HG03039 (cell line): Measurements from ENCODE around the gene EPS8.
"Not testable (repeated sequence)": the region's sequence is repeated elsewhere in the genome, so short reads cannot be mapped to it uniquely, and the experiment has no call there.

Experiments used
- ATAC-seq: cut with Tn5 transposase; IDR thresholded peaks from one replicate; pipeline ENCODE4 v1.9.1; 2021; ENCODE audit warnings: mild to moderate bottlenecking, moderate library complexity; ENCODE audit not compliant: unreplicated experiment

The EPS8 gene

DNA sequence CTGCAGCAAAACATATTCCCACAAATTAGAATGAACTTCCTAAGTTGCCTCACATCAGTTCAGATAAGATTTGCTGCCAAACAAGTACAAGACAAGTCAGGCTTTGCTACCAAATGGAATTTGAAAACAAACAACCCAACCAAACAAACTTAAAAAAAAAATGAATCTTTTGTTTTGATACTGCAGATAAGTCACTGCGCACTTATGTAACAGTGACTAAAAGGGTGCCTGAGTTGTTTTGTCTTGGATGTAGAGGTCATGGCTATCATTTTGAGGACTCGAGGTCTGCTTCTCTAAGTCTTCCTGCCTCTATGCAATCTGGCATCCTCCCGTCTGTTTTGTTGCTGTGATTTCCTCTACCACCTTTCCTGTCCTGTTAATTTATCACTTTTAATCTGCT, 11.1 kb upstream of the EPS8 start:
- no peak for ATAC-seq

DNA sequence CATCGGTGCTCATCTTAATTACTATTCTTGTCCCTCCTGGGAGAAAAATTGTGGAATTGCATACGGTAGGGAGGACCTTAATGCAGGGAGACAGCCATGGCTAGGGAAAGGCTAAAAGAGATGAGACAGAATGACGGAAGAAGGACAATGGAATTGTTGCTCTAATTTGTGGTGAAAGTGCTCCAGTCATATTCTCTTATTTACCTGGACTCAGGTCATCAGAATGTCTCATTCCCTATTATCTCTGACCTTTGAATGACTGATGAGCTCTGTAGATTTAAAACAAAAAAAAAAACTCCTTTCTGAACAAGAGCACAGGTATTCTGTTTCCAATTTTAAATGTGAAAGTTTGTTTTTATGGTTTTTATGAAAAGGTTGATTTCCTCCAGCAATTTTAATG, 8.6 kb upstream of the EPS8 start:
- no peak for ATAC-seq

DNA sequence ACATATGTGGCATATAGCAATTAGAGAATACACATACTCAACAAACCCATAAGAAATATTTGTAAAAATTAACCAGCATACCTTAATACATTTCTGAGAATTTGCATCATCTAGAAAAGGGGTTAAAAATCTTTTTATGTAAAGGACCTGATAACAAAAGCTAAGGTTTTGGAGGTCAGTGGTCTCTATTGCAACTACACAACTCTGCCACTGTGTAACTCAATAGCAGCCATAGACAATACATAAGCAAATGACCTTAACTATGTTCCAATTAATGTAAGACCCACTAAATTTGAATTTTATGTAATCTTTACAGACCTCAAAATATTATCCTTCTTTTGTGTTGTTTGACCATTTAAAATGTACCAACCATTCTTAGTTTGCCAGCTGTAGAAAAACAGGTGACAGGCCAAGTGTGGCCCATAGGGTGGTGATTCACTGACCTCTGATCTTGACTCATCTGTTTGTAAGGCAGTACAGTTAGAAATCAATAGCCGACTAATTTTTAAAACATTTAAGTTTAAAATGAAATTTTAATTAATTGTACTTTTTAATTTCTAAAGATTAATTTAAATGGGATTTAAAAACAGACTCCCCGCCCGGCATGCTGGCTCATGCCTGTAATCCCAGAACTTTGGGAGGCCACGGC, 7.4 kb upstream of the EPS8 start:
- ATAC-seq, result no peak

DNA sequence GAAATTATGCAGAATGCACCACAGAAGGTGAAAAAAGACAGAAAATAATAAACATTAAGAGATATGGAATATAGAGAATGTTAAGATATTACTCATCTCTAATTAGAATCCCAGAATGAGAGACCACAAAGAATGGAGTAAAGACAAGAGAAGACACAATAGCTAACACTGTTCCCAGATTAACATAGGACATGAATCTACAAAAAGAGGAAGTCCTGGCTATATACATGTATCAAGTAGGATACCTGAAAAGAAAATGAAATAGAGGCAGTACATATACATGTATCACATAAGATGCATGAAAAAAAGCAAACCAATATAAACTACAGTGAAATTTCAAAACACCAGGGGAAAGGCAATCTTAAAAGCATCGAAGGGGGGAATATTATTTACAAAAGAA, 5.6 kb upstream of the EPS8 start:
- no peak for ATAC-seq

DNA sequence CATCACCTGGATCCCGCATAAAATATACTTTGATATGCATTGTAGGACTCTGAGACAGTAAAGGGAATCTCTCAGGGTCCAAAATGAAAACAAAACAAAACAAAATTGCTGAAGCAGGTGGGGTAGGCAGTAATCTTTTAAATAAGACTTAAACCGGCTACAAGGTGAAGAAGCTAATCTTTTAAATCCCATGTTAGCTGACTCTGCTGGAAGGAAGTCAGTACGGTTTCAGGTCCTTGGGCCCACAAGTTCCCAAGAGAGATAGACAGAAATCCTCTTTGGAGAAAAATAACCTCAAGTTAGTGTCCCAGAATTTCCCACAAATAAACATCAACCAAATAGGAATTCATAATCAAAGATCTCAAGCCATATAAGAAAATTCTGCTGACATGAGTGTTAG, 5.0 kb upstream of the EPS8 start:
- ATAC-seq, result no peak

DNA sequence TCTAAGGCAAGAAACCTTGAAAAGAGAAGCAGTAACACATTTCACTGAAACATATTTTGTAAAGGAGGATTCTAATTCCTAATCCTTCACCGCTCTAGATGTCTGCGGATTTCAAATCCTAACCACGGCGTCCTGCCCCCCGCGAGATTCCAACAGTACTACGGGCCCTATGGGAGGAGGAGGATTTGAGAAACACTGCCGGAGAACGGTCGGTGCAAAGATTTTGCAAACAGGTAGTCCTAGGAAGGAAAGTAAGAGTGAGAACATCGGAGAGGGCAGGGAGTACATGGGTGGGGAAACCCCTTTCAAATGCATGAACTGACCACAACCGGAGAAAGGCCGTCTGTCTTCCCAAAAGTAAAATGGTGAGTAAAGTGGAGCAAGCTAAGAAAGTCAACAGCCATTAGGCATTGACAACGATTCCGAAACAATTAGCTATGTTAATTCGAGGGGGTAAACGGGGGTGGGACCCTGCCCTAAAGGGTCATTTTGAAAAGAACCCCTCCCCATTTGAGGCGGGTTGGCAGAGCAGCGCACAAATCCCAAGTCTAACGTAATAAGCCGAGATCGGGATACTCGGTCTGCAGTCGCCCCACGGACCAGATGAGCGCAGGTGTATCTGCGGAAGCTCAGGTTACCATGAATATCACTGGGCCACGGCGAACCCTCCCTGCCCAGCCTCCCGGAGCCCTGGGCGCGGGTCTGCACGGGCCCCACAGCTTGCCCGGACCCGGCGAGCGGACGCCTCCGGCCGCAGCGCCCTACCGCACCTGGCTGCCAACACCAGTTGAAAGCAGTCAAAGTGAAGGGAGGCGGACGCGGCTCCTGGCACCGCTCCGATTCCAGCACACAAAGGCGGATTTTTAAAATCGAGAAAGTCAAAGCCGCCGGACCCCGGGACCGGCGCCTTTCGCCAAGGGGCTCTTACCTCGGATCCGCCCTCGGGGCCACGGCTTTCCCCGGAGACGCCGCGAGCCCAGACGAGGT, 662 bp downstream of the EPS8 start:
- peak; percentile 21 for ATAC-seq

DNA sequence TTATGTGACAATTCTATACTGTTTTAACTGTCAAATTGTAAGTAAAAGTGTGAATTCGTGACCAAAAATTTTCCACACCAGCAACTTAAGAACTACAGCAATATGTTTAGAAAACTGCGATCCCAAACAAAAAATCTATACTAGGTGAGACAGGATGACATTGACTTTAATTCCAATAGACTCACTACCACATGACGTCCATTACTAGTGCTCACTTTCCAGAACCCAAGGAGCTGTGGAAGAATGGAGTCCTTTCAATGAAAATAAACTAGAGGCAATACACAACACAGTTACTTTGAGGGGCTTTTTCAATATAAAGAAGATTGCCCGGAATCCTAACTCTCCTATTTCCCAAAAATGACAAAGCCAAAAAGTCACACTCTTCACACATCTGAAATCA, 1.4 kb downstream of the EPS8 start:
- no peak for ATAC-seq

DNA sequence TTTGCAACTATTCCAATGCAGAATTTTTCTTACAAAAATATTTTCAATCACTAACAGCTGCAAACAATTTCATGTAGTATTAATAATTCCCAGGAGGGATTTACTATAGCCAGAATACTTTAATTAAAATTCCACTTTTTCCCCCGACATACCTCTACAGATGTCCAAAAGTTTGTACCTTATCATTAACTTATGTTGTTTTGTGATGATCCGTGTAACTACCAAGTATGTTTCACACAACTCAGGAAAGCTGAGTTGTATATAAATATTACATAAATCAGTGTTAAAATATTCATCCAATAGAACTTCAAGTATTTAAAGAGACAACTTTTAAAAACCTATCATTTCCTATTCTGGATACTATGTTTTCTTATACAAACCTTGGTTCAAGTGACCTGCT, 2.4 kb downstream of the EPS8 start:
- no peak for ATAC-seq

DNA sequence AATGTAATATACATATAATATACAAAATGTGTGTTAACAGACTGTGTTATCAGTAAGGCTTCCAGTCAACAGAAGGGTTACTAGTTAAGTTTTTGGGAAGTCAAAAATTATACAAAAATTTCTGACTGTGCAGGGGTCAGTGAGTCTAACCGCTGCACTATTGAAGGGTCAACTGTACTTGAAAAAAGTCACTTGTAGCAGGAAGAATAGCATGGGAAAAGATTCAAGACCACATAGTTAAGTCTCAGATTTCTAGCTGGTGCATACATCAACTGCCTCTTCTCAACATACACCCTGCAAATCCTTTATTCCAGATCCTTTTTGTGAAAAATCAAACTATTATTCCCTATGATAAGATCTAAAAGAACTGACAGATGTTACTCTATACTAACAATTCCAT, 5.9 kb downstream of the EPS8 start:
- ATAC-seq, result no peak

DNA sequence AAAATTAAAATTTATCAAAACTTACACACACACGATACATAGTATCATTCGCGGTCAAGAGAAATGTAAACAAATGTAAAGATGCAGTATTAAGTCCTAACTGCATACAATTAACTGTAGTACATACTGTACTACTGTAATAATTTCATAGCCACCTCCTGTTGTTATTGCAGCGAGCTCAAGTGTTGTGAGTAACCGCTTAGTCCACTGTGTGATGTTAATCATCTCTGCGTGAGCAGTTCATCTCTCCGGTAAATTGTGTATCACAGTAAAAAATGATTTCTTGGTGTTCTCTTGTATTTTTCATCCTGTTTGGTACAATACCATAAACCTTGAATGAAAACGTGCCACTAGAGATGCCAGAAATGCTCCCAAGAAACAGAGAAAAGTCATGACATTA, 6.5 kb downstream of the EPS8 start:
- ATAC-seq, result no peak

DNA sequence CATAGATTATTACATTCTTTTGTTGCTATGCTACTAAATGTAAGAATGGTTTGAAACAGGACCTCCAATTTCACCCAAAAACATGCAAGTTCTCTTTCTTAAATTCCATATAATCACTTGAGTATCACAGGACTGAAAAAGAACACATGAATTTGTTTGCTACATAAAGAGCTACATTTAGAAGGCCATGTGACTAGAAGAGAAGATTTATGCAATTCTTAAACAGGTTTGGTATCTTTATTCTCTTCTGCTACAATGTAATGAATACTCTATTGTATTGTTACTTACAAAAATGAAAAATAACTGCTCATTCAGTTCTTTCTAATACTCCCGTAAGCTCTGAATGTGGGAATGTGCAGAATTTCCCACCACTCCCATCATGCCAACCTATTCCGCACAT, 9.3 kb downstream of the EPS8 start:
- ATAC-seq, result no peak

DNA sequence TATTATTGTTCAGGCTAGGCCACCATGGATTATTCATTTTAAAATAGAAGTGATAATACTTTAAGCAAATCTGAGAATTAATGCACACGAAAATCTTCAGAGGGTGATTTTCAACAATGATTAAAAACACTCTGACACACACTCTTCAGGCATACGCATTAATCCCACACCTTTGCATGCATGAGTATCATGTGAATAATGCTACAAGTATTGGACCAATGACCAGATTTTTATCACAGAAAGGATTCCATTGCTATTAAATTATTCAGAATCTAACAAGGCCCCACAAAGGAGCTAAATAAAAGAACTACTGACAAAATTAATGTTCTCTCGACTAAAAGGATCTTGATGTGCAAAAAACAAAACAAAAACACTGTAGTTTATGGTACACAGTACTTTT, 11.1 kb downstream of the EPS8 start:
- ATAC-seq, result no peak

DNA sequence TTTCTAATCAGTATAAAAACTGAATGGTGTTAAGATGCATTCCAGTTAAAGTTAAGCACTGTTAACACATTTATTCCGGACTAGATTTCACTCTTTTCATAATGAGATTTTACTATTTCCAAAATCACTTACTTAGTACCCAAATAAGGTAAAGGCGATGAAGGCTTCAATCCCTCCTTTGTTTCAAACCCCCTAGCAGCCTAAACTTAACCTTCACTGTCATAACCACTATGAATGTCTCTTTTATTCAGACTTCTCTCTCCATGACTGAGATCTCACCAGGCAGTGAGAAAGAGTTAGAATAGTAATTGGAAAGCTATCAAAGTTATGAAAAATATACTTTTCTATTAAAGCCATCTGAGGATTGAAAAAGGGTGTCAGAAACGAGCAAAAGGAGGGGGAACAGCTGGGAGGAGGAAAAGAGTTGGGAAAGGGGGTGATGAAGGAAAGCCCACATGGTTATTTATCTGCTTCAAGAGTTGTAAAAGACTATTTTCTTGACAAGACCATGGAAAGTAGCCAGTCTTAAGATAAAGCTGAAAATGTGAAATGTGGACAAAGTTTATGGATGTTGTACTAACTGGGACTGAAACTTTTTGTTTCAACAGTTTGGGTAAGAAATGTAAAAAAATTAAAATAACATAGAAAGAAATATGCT, 11.7 kb downstream of the EPS8 start:
- ATAC-seq, result no peak

DNA sequence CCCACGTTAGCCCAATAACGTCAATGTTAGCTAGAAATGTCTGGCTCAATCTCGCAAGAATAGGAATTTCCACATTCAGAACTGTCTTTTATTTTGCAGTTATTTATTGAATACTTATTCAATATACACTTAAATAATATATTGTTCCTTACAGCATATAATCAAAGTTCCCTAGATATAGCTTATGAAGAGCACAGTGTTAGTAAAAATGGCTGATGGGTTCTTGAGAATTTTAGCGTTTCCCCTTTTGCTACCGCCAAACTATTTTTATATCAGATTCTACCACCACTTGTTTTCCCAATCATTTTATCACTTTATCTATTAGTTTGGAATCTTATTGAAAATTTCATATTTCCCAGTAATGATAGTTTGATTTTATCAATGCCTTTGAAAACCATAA, 12.7 kb downstream of the EPS8 start:
- no peak for ATAC-seq

DNA sequence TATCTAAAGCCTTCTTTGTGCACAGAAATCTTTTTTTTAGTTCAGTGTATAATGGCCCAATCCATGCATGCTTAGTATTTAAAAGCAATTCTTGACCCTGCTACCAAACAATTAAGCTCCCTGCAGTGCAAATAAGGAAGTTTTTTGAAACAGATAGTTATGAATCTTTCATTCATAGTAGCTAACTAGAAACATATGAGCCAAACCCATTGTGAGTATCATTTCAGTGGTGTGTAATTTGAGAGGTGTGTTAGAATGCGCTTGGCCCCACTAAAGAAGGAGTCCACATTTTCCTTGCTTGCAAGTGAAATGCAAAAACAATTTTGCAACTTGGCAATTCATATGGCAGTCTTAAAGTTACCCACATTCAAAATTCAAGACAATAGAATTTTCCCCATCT, 14.4 kb downstream of the EPS8 start:
- ATAC-seq, result no peak

DNA sequence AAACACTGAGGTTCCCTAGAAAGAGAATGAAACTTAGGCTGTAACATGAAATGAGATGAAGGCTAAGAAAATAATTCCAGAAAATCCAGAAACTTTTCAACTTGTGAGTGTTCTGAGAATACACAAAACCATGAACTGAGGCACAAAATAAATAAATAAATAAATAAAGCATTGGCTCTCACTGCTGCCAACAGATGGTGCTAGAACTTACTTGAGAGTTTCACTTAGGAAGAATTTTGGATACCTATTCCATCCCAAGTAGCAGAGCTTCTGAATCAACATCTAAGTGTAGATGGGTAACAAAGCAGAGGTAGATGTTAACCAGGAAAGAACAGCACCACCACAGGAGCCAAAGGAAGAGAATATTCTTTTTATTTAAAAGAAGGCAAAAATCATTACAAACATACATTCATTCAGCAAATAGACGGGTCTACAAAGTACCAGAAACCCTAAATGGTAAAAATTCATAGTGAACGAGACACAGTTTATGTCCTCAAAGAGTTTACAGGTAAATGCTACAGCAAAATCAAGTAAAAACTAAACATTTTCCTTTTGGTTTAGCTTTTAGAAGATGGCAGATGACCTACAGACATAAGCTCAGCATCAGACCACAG, 16.7 kb downstream of the EPS8 start:
- ATAC-seq, result no peak

DNA sequence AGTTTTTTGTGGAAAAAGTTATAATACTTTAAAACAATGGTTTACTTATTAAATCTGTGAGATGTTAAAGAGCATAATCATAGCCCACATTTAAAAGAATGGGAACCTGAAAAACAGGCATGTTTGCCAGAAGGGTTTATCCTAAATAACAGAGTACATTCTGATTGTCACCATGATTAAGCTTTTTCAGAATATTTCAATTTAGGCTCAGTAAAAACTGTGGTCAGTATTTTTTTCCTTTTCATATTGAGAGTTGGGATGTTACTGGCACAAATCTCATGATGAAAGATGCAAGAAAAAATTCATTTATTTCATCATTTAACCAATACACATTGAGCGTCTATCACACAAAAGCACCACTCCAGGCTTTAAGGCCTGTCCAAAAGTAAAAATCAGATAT, 18.6 kb downstream of the EPS8 start:
- no peak for ATAC-seq

DNA sequence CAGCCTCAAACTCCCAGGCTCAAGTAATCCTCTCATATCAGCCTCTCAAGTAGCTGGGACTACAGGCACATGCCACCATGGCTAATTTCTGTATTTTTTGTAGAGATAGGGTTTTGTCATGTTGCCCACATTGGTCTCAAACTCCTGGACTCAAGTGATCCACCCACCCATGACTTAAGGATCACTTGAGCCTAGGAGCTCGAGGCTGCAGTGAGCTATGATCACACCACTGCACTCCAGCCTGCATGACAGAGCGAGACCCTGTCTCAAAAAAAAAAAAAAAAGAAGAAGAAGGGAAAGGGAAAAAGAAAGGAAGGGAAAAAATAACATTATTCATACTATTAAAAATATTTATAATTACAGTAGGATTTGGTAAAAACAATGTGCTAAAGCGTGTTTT, 19.2 kb downstream of the EPS8 start:
- ATAC-seq, result no peak

DNA sequence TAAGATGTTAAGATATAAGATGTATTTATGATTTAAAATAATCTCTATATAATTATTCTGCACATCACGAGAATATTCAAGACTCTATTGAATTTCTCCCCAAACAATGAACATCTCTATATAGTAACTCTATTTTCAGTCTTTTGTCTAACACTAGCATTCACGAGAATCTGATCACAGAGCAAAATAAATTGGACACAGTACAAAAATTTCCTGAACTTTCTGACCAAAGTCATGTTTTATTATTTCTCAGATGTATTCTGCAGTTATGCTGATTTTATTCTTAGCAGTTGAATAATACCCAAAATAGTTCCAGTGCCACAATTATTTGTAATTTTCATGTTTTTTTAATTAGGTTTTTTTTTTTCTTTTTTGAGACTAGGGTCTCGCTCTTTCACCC, 19.6 kb downstream of the EPS8 start:
- no peak for ATAC-seq

DNA sequence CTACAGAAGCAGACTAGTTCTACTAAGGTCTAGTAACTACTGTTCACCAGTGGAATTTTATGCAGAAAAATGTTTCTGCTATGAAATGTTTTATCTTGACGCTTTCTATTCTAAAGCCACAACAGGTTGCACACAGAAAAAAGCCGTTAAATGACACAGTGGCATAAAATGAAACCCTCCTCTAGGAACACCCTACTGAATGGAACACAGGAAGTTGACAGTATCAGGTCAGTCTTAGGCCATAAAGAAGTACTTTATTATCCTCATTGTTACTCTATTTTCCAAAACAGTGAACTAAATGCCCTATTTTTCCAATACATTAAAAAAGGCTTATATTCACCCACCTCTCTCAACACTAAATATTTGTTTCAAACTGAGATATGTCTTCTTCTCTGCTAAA, 21.9 kb downstream of the EPS8 start:
- ATAC-seq, result no peak

DNA sequence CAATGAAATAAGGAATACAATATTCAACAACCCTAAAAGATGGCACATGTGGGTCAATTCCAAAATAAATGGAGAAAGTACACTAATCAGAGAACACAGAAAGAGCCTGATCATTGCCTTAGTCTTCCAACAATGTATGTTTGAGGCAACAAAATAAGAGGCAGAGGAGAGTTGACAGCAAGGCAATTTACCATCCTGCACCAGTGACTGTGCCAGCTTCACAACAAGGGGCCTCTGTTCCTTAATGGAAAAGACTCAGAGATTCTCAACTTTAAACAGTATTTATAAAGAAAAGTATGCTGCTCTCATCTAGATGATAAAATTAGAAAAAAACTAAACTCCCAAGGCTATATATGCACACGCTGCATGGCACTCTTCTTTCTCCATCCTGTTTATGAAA, 25.9 kb downstream of the EPS8 start:
- ATAC-seq, result no peak

DNA sequence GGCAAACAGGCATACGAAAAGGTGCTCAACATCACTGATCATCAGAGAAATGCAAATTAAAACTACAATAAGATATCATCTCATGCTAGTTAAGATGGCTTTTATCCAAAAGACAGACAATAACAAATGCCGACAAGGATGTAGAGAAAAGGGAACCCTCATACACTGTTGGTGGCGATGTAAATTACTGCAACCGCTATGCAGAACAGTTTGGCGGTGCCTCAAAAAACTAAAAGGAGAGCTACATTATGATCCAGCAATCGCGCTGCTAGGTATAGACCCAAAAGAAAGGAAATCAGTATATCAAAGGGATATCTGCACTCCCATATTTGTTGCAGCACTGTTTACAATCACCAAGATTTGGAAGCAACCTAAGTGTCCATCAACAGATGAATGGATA, 27.0 kb downstream of the EPS8 start:
- ATAC-seq, result not testable (repeated sequence)
